HG03460 (cell line): Measurements from ENCODE around the gene INSC.

Experiments
- ATAC-seq: cut with Tn5 transposase; IDR thresholded peaks from one replicate; pipeline ENCODE4 v1.9.1; 2021; ENCODE audit not compliant: unreplicated experiment

The INSC gene

DNA sequence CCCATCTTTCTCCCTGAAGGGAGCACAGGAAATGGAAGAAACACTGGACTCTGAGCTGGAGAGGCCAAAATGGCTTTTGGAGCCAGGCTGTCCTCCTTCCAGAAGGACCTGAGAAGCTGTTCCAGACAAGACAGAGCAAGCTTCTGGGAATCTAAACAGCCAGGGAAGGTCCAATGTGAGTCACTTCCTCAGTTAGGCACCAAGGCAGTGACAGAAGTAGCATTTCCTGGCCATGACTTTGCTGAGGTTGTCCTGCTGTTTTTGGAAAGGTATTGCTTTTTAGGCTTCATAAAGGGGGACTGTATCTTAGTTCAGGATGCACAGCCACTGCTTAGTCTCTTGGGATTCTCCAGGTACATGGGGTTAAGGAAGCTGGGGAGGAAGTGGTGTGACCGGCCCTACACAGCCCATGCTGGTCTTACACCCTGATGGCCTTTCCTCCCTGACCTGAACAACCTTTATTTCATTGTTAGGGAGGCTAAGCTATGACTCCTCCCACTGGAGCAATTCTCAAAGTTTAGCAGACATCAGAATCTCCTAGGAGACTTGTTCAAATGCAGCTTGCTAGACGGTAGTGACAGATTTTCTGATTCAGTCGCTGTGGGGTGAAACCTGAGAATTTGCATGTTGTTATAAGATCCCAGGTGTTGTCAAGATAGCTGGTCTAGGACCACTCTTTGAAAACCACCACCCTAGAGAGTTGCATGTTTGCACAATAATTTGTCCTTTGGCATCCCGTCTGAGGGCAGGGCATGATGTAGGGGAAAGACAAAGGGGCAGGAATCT, 6.8 kb upstream of the INSC start:
- peak; percentile 71 for ATAC-seq

GRCh38 chr11:15108592-15109130, 6.1 kb upstream of the INSC start:
- ATAC-seq, result no peak

GRCh38 chr11:15109602-15110001, 5.1 kb upstream of the INSC start:
- no peak for ATAC-seq

- no peak for ATAC-seq
Measured at GRCh38 chr11:15111215-15111614, 3.5 kb upstream of the INSC start.

DNA sequence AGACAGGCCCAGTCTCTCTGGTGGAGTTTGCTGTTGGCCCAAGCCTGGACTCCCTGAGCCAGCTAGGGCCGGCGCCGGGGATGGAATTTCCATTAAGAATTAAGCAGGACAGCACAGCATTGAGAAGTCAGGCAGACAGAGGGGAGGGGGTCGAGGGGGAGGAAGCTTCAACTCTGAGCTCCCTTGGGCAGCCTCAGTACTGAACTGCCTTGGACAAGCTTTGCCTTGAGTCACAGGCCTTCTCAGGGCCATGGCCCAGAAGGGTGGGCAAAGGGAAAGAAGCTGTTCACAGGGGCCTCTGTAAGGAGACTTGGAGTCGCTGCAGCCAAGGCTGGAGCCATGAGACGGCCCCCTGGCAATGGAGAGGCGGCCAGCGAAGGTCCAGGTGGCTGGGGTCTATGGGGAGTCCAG, 2.6 kb upstream of the INSC start:
- no peak for ATAC-seq

DNA sequence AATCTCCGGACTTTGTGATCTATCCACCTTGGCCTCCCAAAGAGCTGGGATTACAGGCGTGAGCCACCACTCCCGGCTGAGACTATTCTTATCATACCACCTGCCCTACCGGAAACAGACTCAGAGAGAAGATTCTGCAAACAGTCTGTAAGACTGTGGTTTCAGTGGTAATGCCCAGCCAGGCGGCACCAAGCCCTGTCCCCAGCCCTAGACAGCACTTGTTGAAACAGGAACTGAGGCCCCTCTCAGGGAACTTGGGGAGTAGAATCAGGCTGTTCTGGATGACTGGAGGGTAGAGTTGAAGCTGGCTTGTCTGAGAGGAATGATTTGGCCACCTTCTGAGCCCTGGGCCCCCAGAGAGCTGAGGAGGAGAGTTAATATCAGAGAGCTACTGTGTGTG, 1.3 kb upstream of the INSC start:
- ATAC-seq, result peak; percentile 94

GRCh38 chr11:15115686-15116085, 963 bp downstream of the INSC start:
- ATAC-seq, result no peak

GRCh38 chr11:15117751-15118150, 3.0 kb downstream of the INSC start:
- no peak for ATAC-seq

- ATAC-seq, result no peak
Measured at GRCh38 chr11:15118431-15118830, 3.7 kb downstream of the INSC start.

DNA sequence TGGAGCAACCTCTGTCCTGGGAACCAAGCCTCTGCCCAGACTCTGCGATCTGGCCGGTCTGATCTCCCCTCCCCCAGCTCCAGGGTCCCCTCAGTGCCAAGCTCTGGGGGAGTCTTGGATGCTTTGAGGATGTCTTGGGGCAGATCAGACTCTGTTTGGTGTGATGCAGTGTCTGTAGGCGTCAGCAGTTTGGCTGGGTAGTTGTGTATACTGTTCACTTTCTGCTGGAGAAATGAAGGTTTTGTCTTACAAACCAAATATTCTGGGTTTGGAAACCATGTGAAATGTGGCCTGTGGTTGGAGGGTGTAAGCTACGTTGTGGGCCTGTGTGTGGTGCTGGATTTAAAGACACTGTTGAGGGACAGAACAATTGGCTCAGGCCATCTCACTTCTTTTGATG, 4.6 kb downstream of the INSC start:
- ATAC-seq, result no peak

GRCh38 chr11:15119826-15120225, 5.1 kb downstream of the INSC start:
- no peak for ATAC-seq

GRCh38 chr11:15123849-15124248, 9.1 kb downstream of the INSC start:
- ATAC-seq, result no peak

DNA sequence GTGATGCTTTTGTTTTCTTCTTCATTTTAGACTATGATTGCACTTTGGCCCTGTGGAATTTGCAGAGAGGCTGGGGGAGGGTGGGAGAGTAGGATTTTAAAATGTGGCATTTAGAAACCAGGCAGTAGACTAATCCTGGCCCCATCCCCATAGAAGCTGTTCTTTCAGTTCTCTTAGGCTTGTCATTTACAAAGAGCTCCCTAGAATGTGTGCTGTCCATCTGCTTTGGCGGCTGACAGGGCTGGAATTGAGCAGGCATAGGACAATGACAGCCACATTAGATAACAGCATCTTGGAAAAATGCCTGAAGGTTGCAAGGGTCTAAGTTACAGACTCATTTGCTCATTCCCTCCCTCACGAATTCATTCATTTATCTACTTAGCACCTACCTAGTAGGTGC, 9.8 kb downstream of the INSC start:
- ATAC-seq, result no peak

- no peak for ATAC-seq
Measured at GRCh38 chr11:15127341-15127740, 12.6 kb downstream of the INSC start.

GRCh38 chr11:15128621-15129020, 13.9 kb downstream of the INSC start:
- ATAC-seq, result no peak

- ATAC-seq, result no peak
Measured at GRCh38 chr11:15136166-15136565, 21.4 kb downstream of the INSC start.

DNA sequence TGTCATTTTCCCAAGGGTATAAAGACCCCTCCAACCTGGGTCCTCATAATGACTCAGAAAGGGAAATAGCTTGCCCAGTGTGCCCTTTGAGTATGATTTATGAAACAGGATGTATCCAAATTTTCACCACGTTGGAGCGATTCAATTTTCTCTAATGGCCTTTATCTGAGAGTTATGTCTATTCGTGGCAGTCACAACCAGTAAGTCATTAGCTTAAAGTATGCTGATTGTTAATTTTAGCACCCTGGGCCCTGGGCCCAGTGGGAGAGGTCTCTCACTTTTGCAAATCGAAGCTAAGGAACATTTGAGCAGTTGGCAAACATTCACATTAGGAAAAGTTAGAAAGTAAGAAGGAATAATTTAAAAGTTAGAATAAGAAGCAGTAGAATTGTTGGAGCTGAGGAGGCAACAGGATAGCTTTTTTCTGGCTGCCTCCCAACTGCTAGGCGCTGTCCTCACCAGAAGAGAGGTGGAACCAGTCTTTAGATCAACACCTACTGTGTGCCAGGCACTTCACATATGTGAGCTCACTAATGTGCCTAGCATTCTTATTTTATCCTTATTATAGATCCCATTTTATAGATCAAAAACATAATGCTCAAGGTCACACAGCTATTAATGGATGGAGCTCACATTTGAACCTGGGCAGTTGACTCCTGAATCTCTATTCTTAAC, 24.5 kb downstream of the INSC start:
- no peak for ATAC-seq

- ATAC-seq, result no peak
Measured at GRCh38 chr11:15139958-15140659, 25.4 kb downstream of the INSC start.

DNA sequence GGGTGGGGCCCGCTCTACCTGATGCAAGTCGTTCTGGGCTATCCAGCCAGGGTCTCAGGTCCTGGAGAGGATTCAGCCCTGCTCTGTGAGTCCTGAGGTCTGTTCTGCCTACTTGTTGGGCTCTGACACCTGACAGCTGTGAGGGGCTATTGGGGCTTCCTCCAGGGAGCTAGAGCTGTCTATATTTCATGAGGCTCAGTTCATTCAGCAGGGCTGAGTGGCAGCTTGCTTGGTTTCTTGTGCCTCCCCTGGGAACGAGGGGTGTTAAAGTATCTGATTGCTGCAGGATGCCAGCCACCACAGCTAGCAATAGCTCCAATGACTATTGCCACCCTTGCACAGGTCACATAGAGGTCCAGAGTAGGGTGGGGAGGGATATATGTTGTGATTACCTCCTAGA, 26.7 kb downstream of the INSC start:
- ATAC-seq, result no peak

GRCh38 chr11:15142838-15143237, 28.1 kb downstream of the INSC start:
- ATAC-seq, result no peak

- no peak for ATAC-seq
Measured at GRCh38 chr11:15143855-15144254, 29.1 kb downstream of the INSC start.

DNA sequence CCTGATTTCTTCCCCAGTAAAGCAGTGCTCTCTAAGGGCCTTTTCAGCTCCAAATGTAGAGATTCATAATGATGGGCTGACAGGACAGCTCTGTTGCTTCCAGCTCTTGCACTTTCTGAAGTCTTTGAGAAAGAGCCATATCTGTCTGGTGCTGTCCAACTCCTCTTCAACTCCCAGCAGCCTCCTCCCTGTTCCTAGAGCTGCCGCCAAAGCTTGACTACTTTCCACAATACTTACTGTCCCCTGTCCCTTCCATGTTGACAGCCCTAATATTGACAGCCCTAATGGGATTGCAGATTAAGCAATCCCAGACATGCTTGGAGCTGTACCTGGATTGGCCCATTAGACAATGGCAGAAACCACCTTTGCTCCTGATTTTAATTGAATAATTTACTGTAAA, 29.6 kb downstream of the INSC start:
- ATAC-seq, result no peak
